GM23248 (cell line): Measurements from ENCODE around the gene BCAP29. TPM values are rescaled to one million over a fixed set of nuclear protein-coding genes. Genes with fewer than 3 reads are reported as not detected.
A peak's percentile ranks its signal among the peaks of the same experiment; 100 is the strongest.

Source experiments
- DNase-seq: peaks from one replicate; pipeline ENCODE4 v3.0.0-alpha.2; 2015
- H2AFZ ChIP-seq: fragments of 200-600 bp; sonication (generic); 2 replicates; pipeline ENCODE4 v1.6.1; 2016; ENCODE audit warnings: antibody characterized with exemption
- H3F3A ChIP-seq: fragments of 200-600 bp; sonication (generic); 2 replicates; pipeline ENCODE4 v1.6.1; 2016; ENCODE audit warnings: mild to moderate bottlenecking, antibody characterized with exemption, mixed run types; ENCODE audit not compliant: insufficient read depth
- H3K27ac ChIP-seq: fragments of 200-600 bp; sonication (generic); 2 replicates; pipeline ENCODE4 v1.5.1; 2016; ENCODE audit warnings: mild to moderate bottlenecking
- H3K27me3 ChIP-seq: fragments of 200-600 bp; sonication (generic); replicated peaks from 2 replicates; pipeline ENCODE4 v1.6.1; 2016; ENCODE audit warnings: mild to moderate bottlenecking; ENCODE audit not compliant: insufficient read depth
- H3K36me3 ChIP-seq: fragments of 200-600 bp; sonication (generic); 2 replicates; pipeline ENCODE4 v1.6.1; 2016; ENCODE audit warnings: low read depth, mild to moderate bottlenecking
- H3K4me1 ChIP-seq: fragments of 200-600 bp; sonication (generic); 2 replicates; pipeline ENCODE4 v1.6.1; 2016; ENCODE audit warnings: mild to moderate bottlenecking; ENCODE audit not compliant: insufficient read depth
- H3K4me2 ChIP-seq: fragments of 200-600 bp; sonication (generic); one replicate; pipeline ENCODE4 v1.6.1; 2016; ENCODE audit warnings: mild to moderate bottlenecking; ENCODE audit not compliant: unreplicated experiment
- H3K4me3 ChIP-seq: fragments of 200-600 bp; sonication (generic); 2 replicates; pipeline ENCODE4 v1.5.1; 2016; ENCODE audit warnings: mild to moderate bottlenecking
- H3K79me2 ChIP-seq: fragments of 200-600 bp; sonication (generic); 2 replicates; pipeline ENCODE4 v1.6.1; 2016; ENCODE audit warnings: mild to moderate bottlenecking; ENCODE audit not compliant: insufficient read depth
- H3K9ac ChIP-seq: fragments of 200-600 bp; sonication (generic); 2 replicates; pipeline ENCODE4 v1.6.1; 2016; ENCODE audit warnings: mild to moderate bottlenecking
- H3K9me2 ChIP-seq: fragments of 200-600 bp; sonication (generic); 2 replicates; pipeline ENCODE4 v1.6.1; 2016; ENCODE audit warnings: mixed run types, mild to moderate bottlenecking, moderate library complexity; ENCODE audit not compliant: insufficient read depth
- H3K9me3 ChIP-seq: fragments of 200-600 bp; sonication (generic); one replicate; pipeline ENCODE4 v1.6.1; 2017; ENCODE audit warnings: low read depth
- H4K20me1 ChIP-seq: fragments of 200-600 bp; sonication (generic); 2 replicates; pipeline ENCODE4 v1.6.0; 2016; ENCODE audit not compliant: insufficient read depth
- EZH2 ChIP-seq: fragments of 200-600 bp; sonication (generic); IDR thresholded peaks from 2 replicates; pipeline ENCODE4 v1.6.1; 2018; ENCODE audit warnings: antibody characterized with exemption, mild to moderate bottlenecking; ENCODE audit not compliant: insufficient read depth, poor library complexity, severe bottlenecking
- EZH2phosphoT487 ChIP-seq: fragments of 200-600 bp; sonication (generic); IDR thresholded peaks from 2 replicates; pipeline ENCODE4 v1.6.1; 2018; ENCODE audit warnings: antibody characterized with exemption, moderate library complexity, mild to moderate bottlenecking, low read depth; ENCODE audit not compliant: insufficient read depth
- WGBS, 2 experiments: methylation state at CpG; one replicate each; pipeline ENCODE4 v1.1.6; 2015 to 2017; ENCODE audit warnings: low lambda C conversion rate in 2 of 2, low coverage in 1 of 2; ENCODE audit errors: missing lambda C conversion rate in 2 of 2; 5-methylcytosine and 5-hydroxymethylcytosine counted together
- in situ Hi-C: fragments of 300-500 bp; cut with MboI; formaldehyde crosslinking; loops from 2 replicates; pipeline ENCODE4 v1.15.0; 2020
- polyA plus RNA-seq: library from polyadenylated mRNA; unstranded; fragments of >200 nt; fragmentation: Nextera tagmentation; extraction: Ambion mirVana; gene quantifications from 2 replicates; pipeline ENCODE4 v1.2.1, GENCODE V29; 2016
- total RNA-seq: library from RNA; depleted of rRNA; stranded (reverse); fragments of >200 nt; shearing (Covaris generic); gene quantifications from 2 replicates; pipeline ENCODE4 v1.2.3, GENCODE V29; 2014

BCAP29 gene
- total and polyA plus RNA-seq, 2 experiments from 2014 or later = 106 to 138 TPM

GRCh38 chr7:107593025-107593410 is 13.0 kb downstream of the BCAP29 start:
- in situ Hi-C loops = no loop called here
- no peaks in the 10 kb centered on the region for H3K27me3 ChIP-seq
- 94 to 100% methylated on average over 1 of the region's 1 CpG for WGBS, 2 experiments
- peaks cover 10% of the 10 kb centered on the region; the same call in 1 of the 2 replicates for H3K36me3 ChIP-seq
- H3K27ac ChIP-seq = peak overlapping the region; percentile 76
- H3K79me2 ChIP-seq = peaks cover 10% of the 10 kb centered on the region; the same call in 1 of the 2 replicates
- peak overlapping the region; percentile 16 for H3K4me2 ChIP-seq
- H4K20me1 ChIP-seq = no peaks in the 10 kb centered on the region
- peak overlapping the region; percentile 24; the same call in 1 of the 2 replicates for H3K4me3 ChIP-seq
- no peak overlapping the region for H3K9ac ChIP-seq
- H2AFZ ChIP-seq = no peak overlapping the region
- DNase-seq = peak; percentile 25
- peaks cover 61% of the 10 kb centered on the region for H3F3A ChIP-seq
- peaks cover 47% of the 10 kb centered on the region for H3K4me1 ChIP-seq
- H3K9me3 ChIP-seq = no peaks in the 10 kb centered on the region
- TF ChIP-seq EZH2 = no peak
- no peak for TF ChIP-seq EZH2phosphoT487
- no peaks in the 10 kb centered on the region for H3K9me2 ChIP-seq

DNA sequence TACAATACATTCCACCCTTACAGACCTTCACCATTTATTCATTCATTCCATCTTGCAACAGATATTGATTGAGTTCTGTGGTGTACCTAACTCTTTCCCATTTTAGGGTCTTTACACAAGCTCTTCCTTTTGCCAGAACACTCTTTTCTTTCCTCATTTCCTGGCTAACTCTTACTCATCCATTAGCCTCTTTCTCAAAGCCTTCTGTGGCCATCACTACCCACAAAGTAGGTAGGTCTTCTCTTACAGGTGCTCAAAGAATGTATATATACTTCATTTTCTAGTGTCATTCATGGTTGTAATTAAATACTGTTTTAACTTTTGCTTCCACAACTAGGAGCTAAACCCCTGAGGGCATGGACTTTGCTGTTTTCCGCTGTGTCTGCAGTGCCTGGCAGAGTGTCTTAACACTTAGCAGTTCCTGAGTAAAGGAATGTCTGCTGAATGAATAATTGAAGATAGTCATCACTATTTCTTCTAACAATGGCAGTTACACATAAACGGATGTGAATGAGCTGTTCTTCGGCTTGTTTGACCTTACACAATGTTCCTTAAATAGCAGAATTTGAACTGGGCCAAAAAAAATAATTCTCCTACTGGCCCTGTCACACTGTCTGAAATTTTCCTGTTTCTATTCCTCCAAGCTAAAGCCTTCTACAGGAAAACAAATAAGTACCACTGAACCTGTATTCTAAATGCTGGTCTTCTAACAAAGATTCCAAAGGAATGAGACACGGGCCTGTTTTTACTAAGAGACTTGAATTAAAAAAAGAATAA is 15.1 kb downstream of the BCAP29 start:
- 0 out of 2 replicates have a peak overlapping the region, but pooled peaks have one; percentile 16 for H3K9ac ChIP-seq
- in situ Hi-C loops = no loop called here

DNA sequence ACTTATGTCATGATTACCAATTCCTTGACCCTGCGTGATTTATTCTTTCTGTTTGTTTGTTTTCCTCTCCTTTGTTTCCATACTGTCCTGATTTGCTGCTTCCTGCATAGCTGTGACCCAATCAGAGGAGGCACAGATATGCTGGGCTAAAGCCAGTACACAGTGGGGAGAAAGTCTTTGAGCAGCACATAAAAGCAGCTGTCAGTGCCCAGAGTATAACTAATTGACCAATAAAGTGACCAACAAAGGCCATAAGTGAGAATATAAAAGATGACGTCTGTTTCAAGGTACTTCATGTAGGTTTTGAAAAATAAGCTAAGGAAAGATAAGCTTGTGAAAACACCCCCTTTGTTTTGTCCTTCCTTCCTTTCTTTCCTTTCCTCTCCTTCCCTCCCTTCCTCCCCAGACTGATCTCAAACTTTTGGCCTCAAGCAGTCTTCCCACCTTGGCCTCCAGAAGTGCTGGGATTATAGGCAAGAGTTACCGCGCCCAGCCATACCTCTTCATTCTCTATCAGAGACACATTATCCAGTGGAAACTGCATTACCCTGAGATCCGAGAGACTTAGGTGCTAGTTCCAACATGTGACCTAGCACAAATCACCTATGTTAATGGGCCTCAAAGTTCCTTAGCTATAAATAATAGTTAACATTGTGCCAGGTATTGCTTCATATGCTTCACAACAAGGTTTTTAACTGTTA is 17.0 kb downstream of the BCAP29 start:
- Histone ChIP-seq H3K9ac (no peak overlapping the region), H3F3A (peaks cover 42% of the 10 kb centered on the region), H4K20me1 (no peaks in the 10 kb centered on the region), H3K9me2 (no peaks in the 10 kb centered on the region), H3K4me2 (no peak overlapping the region), H3K4me1 (peaks cover 38% of the 10 kb centered on the region), H2AFZ (no peak overlapping the region), H3K27ac (no peak overlapping the region), H3K9me3 (no peaks in the 10 kb centered on the region), H3K4me3 (no peak overlapping the region), H3K27me3 (no peaks in the 10 kb centered on the region), H3K36me3 (peaks cover 37% of the 10 kb centered on the region), H3K79me2 (no peaks in the 10 kb centered on the region)
- in situ Hi-C loops = no loop called here
- no peak for TF ChIP-seq EZH2
- no peak for TF ChIP-seq EZH2phosphoT487
- no peak for DNase-seq
- 93% methylated on average over 5 of the region's 5 CpGs for WGBS, 2 experiments

More for the DNA sequence above, 15.1 kb downstream of the BCAP29 start:
- Histone ChIP-seq H3K79me2 (0 out of 2 replicates have a peak, but pooled peaks cover 3% of the 10 kb centered on the region), H3K27ac (peak overlapping the region; percentile 75), H3F3A (peaks cover 60% of the 10 kb centered on the region), H4K20me1 (no peaks in the 10 kb centered on the region), H3K36me3 (peaks cover 18% of the 10 kb centered on the region), H3K4me2 (peak overlapping the region; percentile 57), H3K4me3 (peak overlapping the region; percentile 21), H3K27me3 (no peaks in the 10 kb centered on the region), H2AFZ (no peak overlapping the region), H3K9me3 (no peaks in the 10 kb centered on the region), H3K4me1 (peaks cover 47% of the 10 kb centered on the region), H3K9me2 (no peaks in the 10 kb centered on the region)
- WGBS, 2 experiments = 0 to 3% methylated on average over 4 of the region's 4 CpGs
- TF ChIP-seq EZH2 = no peak
- TF ChIP-seq EZH2phosphoT487 = peak; percentile 66; the same call in 1 of the 2 replicates
- DNase-seq = peak; percentile 96

- WGBS, 2 experiments = 68 to 72% methylated on average over 1 of the region's 1 CpG
- Histone ChIP-seq H3K9ac (no peak overlapping the region), H3K4me3 (no peak overlapping the region), H3K79me2 (no peaks in the 10 kb centered on the region), H3K36me3 (peaks cover 39% of the 10 kb centered on the region), H4K20me1 (no peaks in the 10 kb centered on the region), H3K27ac (no peak overlapping the region), H3K9me2 (no peaks in the 10 kb centered on the region), H3F3A (peaks cover 37% of the 10 kb centered on the region), H3K9me3 (no peaks in the 10 kb centered on the region), H2AFZ (no peak overlapping the region), H3K4me1 (peaks cover 35% of the 10 kb centered on the region), H3K27me3 (no peaks in the 10 kb centered on the region), H3K4me2 (no peak overlapping the region)
- TF ChIP-seq EZH2phosphoT487 = no peak
- TF ChIP-seq EZH2 = no peak
- in situ Hi-C loops = no loop called here
- no peak for DNase-seq
Measured at GRCh38 chr7:107597582-107597916, 17.5 kb downstream of the BCAP29 start.
